Gastrocnemius medialis (tissue), 4 donors: ENCODE measurements around the gene UGT1A9. TPM values are rescaled to one million over a fixed set of nuclear protein-coding genes. Genes with fewer than 3 reads are reported as not detected.
"Not testable (repeated sequence)": the region's sequence is repeated elsewhere in the genome, so short reads cannot be mapped to it uniquely, and the experiment has no call there.

ENCODE experiments used
- ATAC-seq, 2 donors: fragments of 150-250 bp; one replicate each; pipeline ENCODE4 v1.9.1; 2016
- DNase-seq, 2 donors: peaks; one replicate each; pipeline ENCODE4 v3.0.0-alpha.2; 2019
- H3K27ac ChIP-seq, 4 donors: fragments of 200-600 bp; sonication (generic); 1 replicate in 1 of 4; 2 replicates in 3 of 4; pipeline ENCODE4 v1.5.1; 2016 to 2018; ENCODE audit warnings: mild to moderate bottlenecking in 2 of 4, moderate library complexity in 1 of 4
- H3K27me3 ChIP-seq, 3 donors: fragments of 200-600 bp; sonication (generic) in 2 of 3; 1 replicate in 1 of 3; 2 replicates in 2 of 3; pipeline versions ENCODE4 v1.5.1 to v1.6.0; 2016 to 2019; ENCODE audit warnings: mild to moderate bottlenecking in 1 of 3, moderate library complexity in 1 of 3
- H3K36me3 ChIP-seq, 2 donors: fragments of 200-600 bp; sonication (generic) in 1 of 2; one replicate each; pipeline ENCODE4 v1.5.1; 2017 to 2018
- H3K4me1 ChIP-seq, 2 donors: fragments of 200-600 bp; sonication (generic) in 1 of 2; one replicate each; pipeline ENCODE4 v1.5.1; 2016 to 2017; ENCODE audit warnings: mild to moderate bottlenecking in 2 of 2
- H3K4me3 ChIP-seq, 4 donors: fragments of 200-600 bp; sonication (generic) in 3 of 4; 1 replicate in 1 of 4; 2 replicates in 3 of 4; pipeline ENCODE4 v1.5.1; 2016 to 2019; ENCODE audit warnings: mild to moderate bottlenecking in 2 of 4
- H3K9me3 ChIP-seq, 3 donors: fragments of 200-600 bp; sonication (generic) in 2 of 3; 1 replicate in 1 of 3; 2 replicates in 2 of 3; pipeline ENCODE4 v1.5.1; 2016 to 2019
- POLR2A ChIP-seq, 2 donors: fragments of 450-650 bp; IDR thresholded peaks; one replicate each; pipeline ENCODE4 v1.6.1; 2017; ENCODE audit warnings: antibody characterized with exemption in 2 of 2, mild to moderate bottlenecking in 2 of 2, moderate library complexity in 2 of 2
- in situ Hi-C, 4 donors: fragments of 200-750 bp; cut with MboI; loops; one replicate each; pipeline versions ENCODE4 v1.15.0 to v1.8.0; 2017; ENCODE audit warnings: low sequenced_read_pairs in 4 of 4
- intact Hi-C: fragments of 100-400 bp; cut with DNase I; formaldehyde crosslinking; loops from one replicate; pipeline ENCODE4 v1.15.1; 2023; ENCODE audit warnings: low total_unique reads
- total RNA-seq, 4 donors: library from RNA; depleted of rRNA; stranded (reverse); fragments of >200 nt; gene quantifications; one replicate each; pipeline versions ENCODE4 v1.1.0 to v1.2.3, GENCODE V29; 2016
- TF ChIP-seq, protein P1 (sequence below), 5 experiments: fragments of 450-650 bp in 3 of 5; fragments of 200-600 bp in 2 of 5; sonication (generic) in 2 of 5; IDR thresholded peaks in 4 of 5; conservative IDR thresholded peaks in 1 of 5; 1 replicate in 4 of 5; 2 replicates in 1 of 5; pipeline ENCODE4 v1.5.1; 2016 to 2019; ENCODE audit warnings: antibody characterized with exemption in 5 of 5, mild to moderate bottlenecking in 3 of 5, moderate library complexity in 3 of 5

Gene UGT1A9
- under 1 TPM in 2 of 4 donors, not detected in 2; 0.13 to 0.38 TPM for total RNA-seq

DNA sequence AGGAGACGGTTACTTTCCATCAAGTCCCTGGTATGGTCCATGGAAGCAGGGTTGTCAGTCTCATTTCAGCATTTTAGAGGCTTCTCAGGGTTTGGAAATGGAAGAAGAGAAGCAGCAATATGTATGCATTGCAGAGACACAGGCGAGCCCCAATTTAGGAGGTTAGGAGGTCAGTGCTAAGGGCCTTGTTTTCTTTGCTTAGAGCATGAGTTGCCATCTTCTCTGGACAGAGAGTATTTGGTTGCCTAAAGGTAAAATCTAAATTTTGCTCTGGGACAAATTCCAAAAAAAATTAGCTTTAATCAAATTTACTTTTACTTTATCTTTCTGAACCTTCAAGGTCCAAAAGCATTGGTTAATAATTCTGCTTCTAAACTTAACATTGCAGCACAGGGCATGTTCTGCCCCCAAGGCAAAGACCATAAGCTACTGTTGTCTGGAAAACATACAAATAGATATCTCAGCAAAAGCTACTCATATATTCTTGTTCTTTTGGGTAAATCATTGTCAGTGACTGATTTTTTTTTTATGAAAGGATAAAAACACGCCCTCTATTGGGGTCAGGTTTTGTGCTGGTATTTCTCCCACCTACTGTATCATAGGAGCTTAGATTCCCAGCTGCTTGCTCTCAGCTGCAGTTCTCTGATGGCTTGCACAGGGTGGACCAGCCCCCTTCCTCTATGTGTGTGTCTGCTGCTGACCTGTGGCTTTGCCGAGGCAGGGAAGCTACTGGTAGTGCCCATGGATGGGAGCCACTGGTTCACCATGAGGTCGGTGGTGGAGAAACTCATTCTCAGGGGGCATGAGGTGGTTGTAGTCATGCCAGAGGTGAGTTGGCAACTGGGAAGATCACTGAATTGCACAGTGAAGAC lies at the start of gene UGT1A9:
Gene UGT1A9 (plus strand): TSS at position 609 of the 872 bp plus-strand sequence. CDS start 37 bp downstream, at position 646.
- intact Hi-C loops (no loop called here), in situ Hi-C loops (no loop called here)
- no peaks in the 10 kb centered on the region for H3K27me3 ChIP-seq
- H3K4me1 ChIP-seq: no peaks in the 10 kb centered on the region
- no peaks in the 10 kb centered on the region for H3K9me3 ChIP-seq
- no peak within 1 kb of the TSS for H3K27ac ChIP-seq
- H3K36me3 ChIP-seq: no peaks in the 10 kb centered on the region
- no peak for TF ChIP-seq POLR2A (IDR thresholded peaks at IDR 0.05)
- TF ChIP-seq, protein P1, sequence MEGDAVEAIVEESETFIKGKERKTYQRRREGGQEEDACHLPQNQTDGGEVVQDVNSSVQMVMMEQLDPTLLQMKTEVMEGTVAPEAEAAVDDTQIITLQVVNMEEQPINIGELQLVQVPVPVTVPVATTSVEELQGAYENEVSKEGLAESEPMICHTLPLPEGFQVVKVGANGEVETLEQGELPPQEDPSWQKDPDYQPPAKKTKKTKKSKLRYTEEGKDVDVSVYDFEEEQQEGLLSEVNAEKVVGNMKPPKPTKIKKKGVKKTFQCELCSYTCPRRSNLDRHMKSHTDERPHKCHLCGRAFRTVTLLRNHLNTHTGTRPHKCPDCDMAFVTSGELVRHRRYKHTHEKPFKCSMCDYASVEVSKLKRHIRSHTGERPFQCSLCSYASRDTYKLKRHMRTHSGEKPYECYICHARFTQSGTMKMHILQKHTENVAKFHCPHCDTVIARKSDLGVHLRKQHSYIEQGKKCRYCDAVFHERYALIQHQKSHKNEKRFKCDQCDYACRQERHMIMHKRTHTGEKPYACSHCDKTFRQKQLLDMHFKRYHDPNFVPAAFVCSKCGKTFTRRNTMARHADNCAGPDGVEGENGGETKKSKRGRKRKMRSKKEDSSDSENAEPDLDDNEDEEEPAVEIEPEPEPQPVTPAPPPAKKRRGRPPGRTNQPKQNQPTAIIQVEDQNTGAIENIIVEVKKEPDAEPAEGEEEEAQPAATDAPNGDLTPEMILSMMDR (IDR thresholded peaks at IDR 0.05 in 4 of 5, conservative IDR thresholded peaks at IDR 0.05 in 1 of 5): no peak
- DNase-seq (no peak), ATAC-seq (no peak)
- H3K4me3 ChIP-seq: no peak within 1 kb of the TSS

DNA sequence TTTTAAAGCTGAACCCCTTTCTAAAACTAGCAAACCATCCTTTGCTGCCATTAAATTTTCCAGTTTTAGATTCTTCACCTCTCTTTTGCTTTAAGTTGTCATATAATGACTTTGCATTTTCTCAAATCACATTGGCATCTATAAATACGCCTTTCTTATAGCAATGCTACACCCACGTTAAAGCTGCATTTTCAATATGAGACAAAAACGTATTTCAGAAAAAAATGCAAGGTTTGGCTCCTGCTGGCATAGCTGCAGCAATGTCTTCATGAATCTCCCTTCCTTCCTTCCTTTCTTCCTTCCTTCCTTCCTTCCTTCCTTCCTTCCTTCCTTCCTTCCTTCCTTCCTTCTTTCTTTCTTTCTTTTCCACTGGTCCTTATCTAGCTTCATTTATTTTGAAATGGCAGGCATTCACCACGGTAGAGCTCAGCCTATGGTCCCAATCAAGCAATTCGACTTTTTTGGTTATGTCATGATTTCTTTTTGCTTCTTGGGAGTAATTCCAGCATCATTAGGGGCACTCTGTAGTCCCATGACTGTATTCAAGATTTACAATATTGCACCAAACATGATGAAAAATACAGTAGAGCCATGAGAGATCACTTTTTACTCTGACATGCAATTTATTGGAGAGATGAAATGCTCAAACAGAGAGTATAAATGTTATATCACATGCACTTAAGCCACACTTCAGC lies 44.2 kb upstream of the UGT1A9 start:
- H3K9me3 ChIP-seq: no peaks in the 10 kb centered on the region
- DNase-seq (no peak), ATAC-seq (no peak)
- no peaks in the 10 kb centered on the region for H3K4me1 ChIP-seq
- H3K36me3 ChIP-seq: no peaks in the 10 kb centered on the region
- in situ Hi-C loops (no loop called here), intact Hi-C loops (no loop called here)
- no peak overlapping the region for H3K4me3 ChIP-seq
- no peaks in the 10 kb centered on the region for H3K27me3 ChIP-seq
- no peak overlapping the region for H3K27ac ChIP-seq
- TF ChIP-seq, protein P1 (IDR thresholded peaks at IDR 0.05 in 4 of 5, conservative IDR thresholded peaks at IDR 0.05 in 1 of 5): no peak
- TF ChIP-seq POLR2A (IDR thresholded peaks at IDR 0.05): no peak

DNA sequence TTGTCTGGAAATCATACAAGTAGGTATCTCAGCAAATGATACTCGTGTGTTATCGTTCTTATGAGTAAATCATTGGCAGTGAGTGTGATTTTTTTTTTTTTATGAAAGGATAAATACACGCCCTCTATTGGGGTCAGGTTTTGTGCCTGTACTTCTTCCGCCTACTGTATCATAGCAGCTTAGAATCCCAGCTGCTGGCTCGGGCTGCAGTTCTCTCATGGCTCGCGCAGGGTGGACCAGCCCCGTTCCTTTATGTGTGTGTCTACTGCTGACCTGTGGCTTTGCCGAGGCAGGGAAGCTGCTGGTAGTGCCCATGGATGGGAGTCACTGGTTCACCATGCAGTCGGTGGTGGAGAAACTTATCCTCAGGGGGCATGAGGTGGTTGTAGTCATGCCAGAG lies 35.4 kb upstream of the UGT1A9 start, which contains the start of gene UGT1A10:
Gene UGT1A10 (plus strand): TSS at position 143 of the 400 bp plus-strand sequence. CDS start 75 bp downstream, at position 218.
- H3K27ac ChIP-seq, in situ Hi-C loops, H3K4me1 ChIP-seq, H3K36me3 ChIP-seq, intact Hi-C loops, H3K4me3 ChIP-seq, H3K27me3 ChIP-seq, DNase-seq, ATAC-seq, H3K9me3 ChIP-seq: not testable (repeated sequence)

DNA sequence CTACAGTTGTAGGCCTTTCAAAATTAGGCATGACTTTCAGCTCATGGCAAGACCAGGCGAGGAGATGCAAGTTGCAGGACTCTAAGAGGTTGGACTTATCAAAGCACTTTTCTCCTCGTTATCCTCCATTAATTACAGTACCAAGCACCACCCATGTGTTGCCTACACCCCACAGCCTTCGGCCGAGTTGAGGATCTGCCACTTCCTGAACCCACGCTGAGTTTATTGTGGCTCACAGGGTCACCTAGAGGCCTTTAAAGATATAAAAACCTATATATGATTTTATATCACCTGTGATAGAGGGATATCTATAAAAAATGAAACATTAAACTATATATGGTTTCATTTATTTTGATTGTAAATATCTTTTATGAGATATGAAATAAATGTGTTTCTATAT lies 32.9 kb upstream of the UGT1A9 start:
- no peaks in the 10 kb centered on the region for H3K4me1 ChIP-seq
- no peaks in the 10 kb centered on the region for H3K27me3 ChIP-seq
- H3K4me3 ChIP-seq: no peak overlapping the region
- ATAC-seq (no peak), DNase-seq (no peak)
- H3K27ac ChIP-seq: no peak overlapping the region
- no peak for TF ChIP-seq POLR2A (IDR thresholded peaks at IDR 0.05)
- TF ChIP-seq, protein P1 (IDR thresholded peaks at IDR 0.05 in 4 of 5, conservative IDR thresholded peaks at IDR 0.05 in 1 of 5): no peak
- no peaks in the 10 kb centered on the region for H3K36me3 ChIP-seq
- H3K9me3 ChIP-seq: no peaks in the 10 kb centered on the region
- intact Hi-C loops (no loop called here), in situ Hi-C loops (no loop called here)

DNA sequence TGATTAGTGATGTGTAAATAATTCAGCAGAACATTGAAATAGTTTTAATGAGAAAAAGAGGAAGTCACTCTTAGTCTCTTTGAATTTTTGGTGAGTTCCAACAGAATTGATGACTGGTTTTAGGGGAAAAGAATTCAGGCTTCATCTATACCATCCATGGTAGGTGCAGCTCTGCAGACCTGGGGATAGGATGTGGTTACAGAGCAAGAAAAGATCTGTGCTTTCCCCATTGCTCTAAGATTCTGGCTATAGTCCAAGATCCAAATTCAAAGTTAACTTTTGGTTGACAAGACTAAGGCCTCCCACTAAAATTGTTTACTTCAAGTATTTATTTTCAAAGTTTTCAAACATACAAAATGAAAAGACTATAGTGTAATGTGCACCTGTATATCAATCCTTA lies 31.8 kb upstream of the UGT1A9 start:
- in situ Hi-C loops: no loop called here
- Histone ChIP-seq H3K27me3 (no peaks in the 10 kb centered on the region), H3K27ac (no peak overlapping the region), H3K9me3 (no peaks in the 10 kb centered on the region), H3K4me1 (no peaks in the 10 kb centered on the region), H3K36me3 (no peaks in the 10 kb centered on the region), H3K4me3 (no peak overlapping the region)
- ATAC-seq (no peak), DNase-seq (no peak)
- TF ChIP-seq, protein P1 (IDR thresholded peaks at IDR 0.05 in 4 of 5, conservative IDR thresholded peaks at IDR 0.05 in 1 of 5): no peak
- no peak for TF ChIP-seq POLR2A (IDR thresholded peaks at IDR 0.05)
- intact Hi-C loops: no loop called here
